DMS 273 treated with DMSO at 0.1 percent for 48 hours (cell line): ENCODE measurements around the gene CRELD2.

ENCODE experiments used
- DNase-seq: peaks from one replicate; lab custom pipeline; 2025; lab: John Stamatoyannopoulos, UW

The CRELD2 gene

GRCh38 chr22:49946612-49947295 lies 28.3 kb downstream of the CRELD2 start:
- no peak for DNase-seq

GRCh38 chr22:49947296-49947622 lies 28.8 kb downstream of the CRELD2 start:
- no peak for DNase-seq

- no peak for DNase-seq
These were observed 29.9 kb downstream of the CRELD2 start for GRCh38 chr22:49948116-49948957.

- DNase-seq: no peak
These were observed 30.8 kb downstream of the CRELD2 start for GRCh38 chr22:49948958-49949913.

- DNase-seq: no peak
These were observed 31.5 kb downstream of the CRELD2 start for GRCh38 chr22:49949914-49950292.

- no peak for DNase-seq
These were observed 32.1 kb downstream of the CRELD2 start for GRCh38 chr22:49950396-49950994.

GRCh38 chr22:49951000-49951677 lies 32.7 kb downstream of the CRELD2 start:
- DNase-seq: no peak

- no peak for DNase-seq
These were observed 33.2 kb downstream of the CRELD2 start for GRCh38 chr22:49951678-49951985.

- no peak for DNase-seq
These were observed 33.8 kb downstream of the CRELD2 start for GRCh38 chr22:49951986-49952896.

GRCh38 chr22:49953027-49953679 lies 34.7 kb downstream of the CRELD2 start:
- no peak for DNase-seq

- DNase-seq: no peak
These were observed 35.4 kb downstream of the CRELD2 start for GRCh38 chr22:49953680-49954344.

- no peak for DNase-seq
These were observed 35.9 kb downstream of the CRELD2 start for GRCh38 chr22:49954354-49954753.

- no peak for DNase-seq
These were observed 36.7 kb downstream of the CRELD2 start for GRCh38 chr22:49954991-49955580.

GRCh38 chr22:49955581-49956417 lies 37.4 kb downstream of the CRELD2 start:
- DNase-seq: no peak

GRCh38 chr22:49956418-49956770 lies 38.0 kb downstream of the CRELD2 start:
- no peak for DNase-seq

GRCh38 chr22:49956914-49957825 lies 38.7 kb downstream of the CRELD2 start:
- no peak for DNase-seq

- no peak for DNase-seq
These were observed 39.5 kb downstream of the CRELD2 start for GRCh38 chr22:49957826-49958365.
